Measurements from ENCODE around the gene CBS. TPM values are rescaled to one million over a fixed set of nuclear protein-coding genes. Genes with fewer than 3 reads are reported as not detected.
"Not testable (repeated sequence)": the region's sequence is repeated elsewhere in the genome, so short reads cannot be mapped to it uniquely, and the experiment has no call there.

Gene CBS
- total RNA-seq, 1 experiment from 2014 or later, result 102 TPM

DNA sequence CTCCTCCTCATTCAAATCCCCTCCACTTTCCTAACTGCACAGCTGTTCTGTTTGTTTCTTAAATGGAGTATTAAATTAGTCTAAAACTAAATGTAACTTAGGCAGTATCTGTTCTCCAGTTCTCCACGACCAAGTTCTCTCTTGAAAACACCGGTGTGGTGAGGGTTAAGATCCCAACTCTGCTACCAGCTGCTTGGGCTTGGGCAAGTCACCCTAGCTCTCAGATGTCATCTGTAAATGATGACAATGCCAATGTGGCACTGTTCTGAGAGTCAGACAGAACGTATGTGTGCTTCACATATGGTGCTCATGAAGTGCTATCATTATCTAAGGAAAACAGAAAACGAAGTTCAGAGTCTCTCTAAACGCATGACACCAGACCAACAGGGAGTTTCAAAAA is 29.0 kb upstream of the CBS start:
- H3K79me2 ChIP-seq (ENCODE audit: low read depth); H4K20me1 ChIP-seq (ENCODE audit: insufficient read depth); intact Hi-C loops (cut with micrococcal nuclease; ENCODE audit: unreplicated experiment); H2AFZ ChIP-seq; H3K27me3 ChIP-seq (ENCODE audit: insufficient read depth, low read depth); CTCF ChIA-PET; H3K27ac ChIP-seq; DNase-seq; H3K36me3 ChIP-seq (ENCODE audit: low read depth); BruUV-seq (replicated peaks); H3K4me3 ChIP-seq; H3K9me3 ChIP-seq (ENCODE audit: insufficient read depth, low read depth); H3K4me2 ChIP-seq; POLR2A ChIA-PET (ENCODE audit: unreplicated experiment); H3K4me1 ChIP-seq (replicated peaks; ENCODE audit: insufficient read depth); H3K9me2 ChIP-seq (ENCODE audit: insufficient read depth); H3F3A ChIP-seq (ENCODE audit: insufficient read depth, low read depth): not testable (repeated sequence)

DNA sequence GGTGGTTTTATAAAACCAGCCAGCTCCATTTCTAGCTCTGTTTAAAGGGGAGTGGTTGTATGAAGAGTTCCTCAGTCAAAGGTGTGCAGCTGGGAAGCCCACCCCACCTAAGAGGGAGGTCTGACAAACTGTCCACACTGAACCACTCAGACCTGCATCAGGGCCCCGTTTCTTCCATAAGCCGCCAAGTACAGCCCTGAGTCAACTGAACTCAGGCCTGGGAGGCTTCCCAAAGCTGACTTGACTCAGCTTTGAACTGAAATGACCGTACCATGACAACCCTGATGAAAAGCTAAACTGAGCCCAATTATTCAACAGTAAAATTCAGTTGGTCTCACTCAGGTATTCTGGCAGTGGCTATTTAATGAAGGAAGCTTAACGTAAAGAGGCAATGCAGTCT is 26.6 kb upstream of the CBS start:
- H3K36me3 ChIP-seq (ENCODE audit: low read depth); DNase-seq; intact Hi-C loops (cut with micrococcal nuclease; ENCODE audit: unreplicated experiment); H3K27ac ChIP-seq; H4K20me1 ChIP-seq (ENCODE audit: insufficient read depth); H3K9me3 ChIP-seq (ENCODE audit: insufficient read depth, low read depth); H3F3A ChIP-seq (ENCODE audit: insufficient read depth, low read depth); POLR2A ChIA-PET (ENCODE audit: unreplicated experiment); H3K4me3 ChIP-seq; BruUV-seq (replicated peaks); H3K27me3 ChIP-seq (ENCODE audit: insufficient read depth, low read depth); H3K9me2 ChIP-seq (ENCODE audit: insufficient read depth); CTCF ChIA-PET; H2AFZ ChIP-seq; H3K4me2 ChIP-seq; H3K4me1 ChIP-seq (replicated peaks; ENCODE audit: insufficient read depth); H3K79me2 ChIP-seq (ENCODE audit: low read depth): not testable (repeated sequence)

- H3K27me3 ChIP-seq (ENCODE audit: insufficient read depth, low read depth); intact Hi-C loops (cut with micrococcal nuclease; ENCODE audit: unreplicated experiment): not testable (repeated sequence)
Observed at GRCh38 chr21:43101676-43102075, 26.0 kb upstream of the CBS start.

GRCh38 chr21:43101000-43101399 is 25.4 kb upstream of the CBS start:
- H3K4me1 ChIP-seq (replicated peaks; ENCODE audit: insufficient read depth); H2AFZ ChIP-seq; H3K27ac ChIP-seq; H4K20me1 ChIP-seq (ENCODE audit: insufficient read depth); H3K79me2 ChIP-seq (ENCODE audit: low read depth); H3F3A ChIP-seq (ENCODE audit: insufficient read depth, low read depth); H3K9me2 ChIP-seq (ENCODE audit: insufficient read depth); H3K4me3 ChIP-seq; H3K36me3 ChIP-seq (ENCODE audit: low read depth); POLR2A ChIA-PET (ENCODE audit: unreplicated experiment); H3K4me2 ChIP-seq; intact Hi-C loops (cut with micrococcal nuclease; ENCODE audit: unreplicated experiment); BruUV-seq (replicated peaks); H3K9me3 ChIP-seq (ENCODE audit: insufficient read depth, low read depth); H3K27me3 ChIP-seq (ENCODE audit: insufficient read depth, low read depth); DNase-seq; CTCF ChIA-PET: not testable (repeated sequence)

More at GRCh38 chr21:43101676-43102075, 26.0 kb upstream of the CBS start:
- POLR2A ChIA-PET (ENCODE audit: unreplicated experiment); H3K27ac ChIP-seq; H3K4me2 ChIP-seq; H3K79me2 ChIP-seq (ENCODE audit: low read depth); H3K4me1 ChIP-seq (replicated peaks; ENCODE audit: insufficient read depth); H4K20me1 ChIP-seq (ENCODE audit: insufficient read depth); BruUV-seq (replicated peaks); H3K36me3 ChIP-seq (ENCODE audit: low read depth); H3K9me3 ChIP-seq (ENCODE audit: insufficient read depth, low read depth); H3K9me2 ChIP-seq (ENCODE audit: insufficient read depth); DNase-seq; H2AFZ ChIP-seq; H3F3A ChIP-seq (ENCODE audit: insufficient read depth, low read depth); CTCF ChIA-PET; H3K4me3 ChIP-seq: not testable (repeated sequence)

- H3F3A ChIP-seq (ENCODE audit: insufficient read depth, low read depth); H3K4me3 ChIP-seq; H3K36me3 ChIP-seq (ENCODE audit: low read depth); DNase-seq; H3K9me3 ChIP-seq (ENCODE audit: insufficient read depth, low read depth); H3K79me2 ChIP-seq (ENCODE audit: low read depth); H3K4me2 ChIP-seq; H4K20me1 ChIP-seq (ENCODE audit: insufficient read depth); POLR2A ChIA-PET (ENCODE audit: unreplicated experiment); H2AFZ ChIP-seq; H3K27ac ChIP-seq; H3K4me1 ChIP-seq (replicated peaks; ENCODE audit: insufficient read depth); H3K27me3 ChIP-seq (ENCODE audit: insufficient read depth, low read depth); H3K9me2 ChIP-seq (ENCODE audit: insufficient read depth); CTCF ChIA-PET; intact Hi-C loops (cut with micrococcal nuclease; ENCODE audit: unreplicated experiment); BruUV-seq (replicated peaks): not testable (repeated sequence)
Observed at GRCh38 chr21:43091979-43092614, 16.5 kb upstream of the CBS start.

DNA sequence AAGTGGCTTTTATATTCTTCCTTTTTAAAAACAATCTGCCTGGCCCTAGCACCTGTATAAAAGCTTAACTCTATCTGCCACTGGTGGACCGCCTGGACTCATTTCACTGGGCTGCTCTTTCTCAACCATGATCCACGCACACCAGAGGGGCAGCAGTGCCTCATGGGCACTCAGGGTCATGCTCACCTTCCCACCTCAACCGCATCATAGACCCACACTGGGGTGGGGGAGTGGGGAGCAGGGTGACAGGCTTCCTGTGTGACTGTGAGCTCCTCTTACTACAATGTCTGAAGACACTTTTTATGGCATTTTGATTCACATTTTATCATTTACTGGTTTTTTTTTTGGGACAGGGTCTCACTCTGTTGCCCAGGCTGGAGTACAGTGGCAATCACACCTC is 15.3 kb upstream of the CBS start:
- H3K27me3 ChIP-seq (ENCODE audit: insufficient read depth, low read depth); CTCF ChIA-PET; DNase-seq; H3K9me3 ChIP-seq (ENCODE audit: insufficient read depth, low read depth); POLR2A ChIA-PET (ENCODE audit: unreplicated experiment); H3K4me2 ChIP-seq; H4K20me1 ChIP-seq (ENCODE audit: insufficient read depth); H3K9me2 ChIP-seq (ENCODE audit: insufficient read depth); BruUV-seq (replicated peaks); H3F3A ChIP-seq (ENCODE audit: insufficient read depth, low read depth); H3K27ac ChIP-seq; H3K36me3 ChIP-seq (ENCODE audit: low read depth); intact Hi-C loops (cut with micrococcal nuclease; ENCODE audit: unreplicated experiment); H3K79me2 ChIP-seq (ENCODE audit: low read depth); H3K4me3 ChIP-seq; H2AFZ ChIP-seq; H3K4me1 ChIP-seq (replicated peaks; ENCODE audit: insufficient read depth): not testable (repeated sequence)

DNA sequence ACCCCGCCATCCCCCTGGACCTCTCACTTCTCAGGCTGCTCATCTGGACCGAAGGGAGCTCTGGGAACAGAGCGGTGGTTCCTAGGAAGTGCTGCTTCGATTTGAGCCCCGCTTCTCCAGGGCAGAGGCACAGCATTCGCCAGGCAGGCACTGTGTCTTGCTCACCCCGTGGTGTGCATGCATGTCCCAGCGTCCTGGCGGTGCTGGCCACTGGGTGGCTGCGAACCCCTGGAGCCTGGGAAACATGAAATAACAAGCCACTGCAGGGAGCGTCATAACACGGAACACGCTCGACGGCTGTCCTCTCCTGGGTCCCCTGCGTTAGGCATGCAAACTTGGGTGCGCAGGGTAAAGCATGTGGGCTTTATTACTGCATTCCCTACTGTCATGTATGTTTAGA is 13.8 kb upstream of the CBS start:
- CTCF ChIA-PET, result interaction anchor here (0.7 kb wide), 1 partner anchor 437 kb away, joined by 3 read pairs; no protein-coding TSS in a partner anchor
- H3K36me3 ChIP-seq (ENCODE audit: low read depth); H4K20me1 ChIP-seq (ENCODE audit: insufficient read depth); H3K4me2 ChIP-seq; H3K27ac ChIP-seq; H3K79me2 ChIP-seq (ENCODE audit: low read depth); DNase-seq; intact Hi-C loops (cut with micrococcal nuclease; ENCODE audit: unreplicated experiment); H3K4me1 ChIP-seq (replicated peaks; ENCODE audit: insufficient read depth); H2AFZ ChIP-seq; H3K9me3 ChIP-seq (ENCODE audit: insufficient read depth, low read depth); H3K4me3 ChIP-seq; H3F3A ChIP-seq (ENCODE audit: insufficient read depth, low read depth); POLR2A ChIA-PET (ENCODE audit: unreplicated experiment); H3K9me2 ChIP-seq (ENCODE audit: insufficient read depth); H3K27me3 ChIP-seq (ENCODE audit: insufficient read depth, low read depth): not testable (repeated sequence)
- TSS peak; percentile 15 for BruUV-seq (replicated peaks)

All from PC-9 (cell line).